NOMO-1 treated with dmso at 0.1 percent for 144 hours (cell line): Measurements from ENCODE around the gene MYO10.
"Not testable (repeated sequence)": the region's sequence is repeated elsewhere in the genome, so short reads cannot be mapped to it uniquely, and the experiment has no call there.

Source experiments
- DNase-seq: peaks from one replicate; lab custom pipeline; 2025; ENCODE audit not compliant: unreplicated experiment; lab: John Stamatoyannopoulos, UW

Gene MYO10

DNA sequence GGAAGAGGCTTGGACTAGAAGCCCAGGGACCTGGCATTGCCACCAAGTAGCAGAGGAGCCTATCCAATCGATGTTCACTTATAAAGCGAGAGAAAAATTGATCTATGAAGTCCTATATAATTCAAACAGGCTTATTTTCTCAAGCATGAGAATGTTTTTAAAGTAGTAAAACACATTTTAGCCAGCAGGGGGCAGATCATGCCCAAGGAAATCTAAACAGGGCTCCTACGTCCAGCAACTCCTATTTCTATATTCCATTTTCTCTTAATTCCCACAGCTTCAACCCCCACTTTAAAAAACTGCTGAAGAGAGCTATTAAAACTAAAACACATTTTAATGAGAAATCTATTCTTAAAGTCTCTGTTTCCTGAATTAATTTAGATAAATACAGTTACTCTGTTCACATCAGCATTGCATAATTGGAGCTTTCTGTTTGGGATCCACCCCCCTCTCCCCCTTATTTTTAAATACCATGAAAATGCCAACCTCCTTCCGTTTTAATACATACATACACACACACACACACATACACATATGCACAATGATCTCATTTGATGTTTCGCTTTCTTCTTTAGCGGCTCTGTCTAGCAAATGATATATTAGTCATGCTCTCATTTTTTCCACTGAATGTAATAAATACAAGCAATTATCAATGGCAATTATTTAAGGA is 144.9 kb downstream of the MYO10 start:
- DNase-seq = peak; percentile 60

GRCh38 chr5:16788957-16789356 is 147.1 kb downstream of the MYO10 start:
- DNase-seq = no peak

DNA sequence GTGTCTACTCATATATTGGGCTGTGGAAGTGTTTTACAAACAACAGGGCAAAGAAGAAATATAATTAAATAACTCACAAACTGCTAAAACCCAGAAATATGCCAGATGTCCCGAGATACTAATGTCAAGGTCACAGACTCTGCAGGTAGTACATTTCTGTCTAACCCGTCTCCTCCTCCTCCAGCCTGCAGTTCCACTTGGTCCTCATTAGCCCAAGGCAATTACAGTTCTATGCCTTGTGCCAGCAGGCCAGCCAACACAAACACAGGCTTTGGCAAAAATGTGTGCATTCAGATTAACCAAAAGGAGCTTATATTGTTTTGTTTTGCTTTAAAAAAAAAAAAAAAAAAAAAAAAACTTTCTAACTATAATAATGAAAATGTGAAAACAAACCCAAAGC is 148.8 kb downstream of the MYO10 start:
- no peak for DNase-seq

DNA sequence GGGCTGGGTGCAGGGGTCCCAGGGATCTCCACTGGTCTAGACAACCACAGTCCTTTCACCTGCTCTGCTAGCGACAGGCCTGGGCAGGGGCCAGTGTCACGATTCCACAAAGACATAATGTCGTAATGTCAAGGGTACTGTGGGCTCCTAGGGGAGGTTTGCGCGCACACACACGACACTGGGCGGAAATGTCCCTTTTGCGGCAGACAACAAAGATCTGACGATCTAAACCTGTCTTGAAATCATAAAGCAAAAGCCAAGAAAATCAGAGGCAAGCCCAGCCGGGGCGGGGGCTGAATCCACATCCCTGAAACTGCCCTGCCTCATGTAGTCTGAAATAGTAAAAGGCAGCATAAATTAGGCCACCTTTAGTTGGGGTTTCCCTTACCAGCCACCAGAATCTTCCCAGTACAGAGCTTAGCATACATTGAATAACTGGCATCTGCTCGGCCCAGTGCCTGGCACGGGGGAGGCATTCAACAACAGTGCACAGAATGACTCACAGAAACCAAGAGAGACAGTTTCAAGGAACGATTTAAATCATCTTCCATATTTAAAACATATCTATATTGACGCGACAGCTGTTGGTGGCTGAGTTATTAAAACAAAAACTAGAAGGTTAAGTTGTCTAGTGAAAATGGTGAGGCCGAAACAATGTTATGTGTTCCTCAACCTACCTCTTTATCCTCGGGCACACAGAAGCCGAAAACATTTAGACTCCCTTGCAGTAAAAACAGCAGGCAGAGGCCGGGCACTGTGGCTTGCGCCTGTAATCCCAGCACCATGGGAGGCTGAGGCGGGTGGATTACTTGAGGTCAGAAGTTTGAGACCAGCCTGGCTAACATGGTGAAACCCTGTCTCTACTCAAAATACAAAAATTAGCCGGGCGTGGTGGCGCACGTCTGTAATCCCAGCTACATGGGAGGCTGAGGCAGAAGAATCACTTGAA is 151.0 kb downstream of the MYO10 start:
- no peak for DNase-seq

GRCh38 chr5:16784088-16784487 is 152.0 kb downstream of the MYO10 start:
- no peak for DNase-seq

GRCh38 chr5:16781828-16782626 is 154.1 kb downstream of the MYO10 start:
- no peak for DNase-seq

DNA sequence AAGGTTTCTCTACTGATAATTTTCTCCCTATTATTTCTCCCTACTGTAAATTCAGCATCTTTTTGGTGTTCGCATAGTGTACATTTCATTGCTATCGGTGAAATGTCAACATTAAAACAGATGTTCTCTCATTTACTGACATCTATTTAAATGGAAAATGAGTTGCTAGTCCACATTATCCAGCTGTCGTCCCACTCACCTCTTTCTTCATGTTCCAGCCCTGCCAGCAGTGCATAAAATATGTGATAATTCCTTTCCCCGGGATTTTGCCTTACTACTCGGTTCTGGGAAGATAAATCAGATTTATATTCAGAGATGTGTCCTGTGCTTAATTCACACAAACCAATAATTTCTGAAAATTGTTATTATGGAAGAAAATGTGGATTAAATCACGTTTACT is 155.8 kb downstream of the MYO10 start:
- no peak for DNase-seq

DNA sequence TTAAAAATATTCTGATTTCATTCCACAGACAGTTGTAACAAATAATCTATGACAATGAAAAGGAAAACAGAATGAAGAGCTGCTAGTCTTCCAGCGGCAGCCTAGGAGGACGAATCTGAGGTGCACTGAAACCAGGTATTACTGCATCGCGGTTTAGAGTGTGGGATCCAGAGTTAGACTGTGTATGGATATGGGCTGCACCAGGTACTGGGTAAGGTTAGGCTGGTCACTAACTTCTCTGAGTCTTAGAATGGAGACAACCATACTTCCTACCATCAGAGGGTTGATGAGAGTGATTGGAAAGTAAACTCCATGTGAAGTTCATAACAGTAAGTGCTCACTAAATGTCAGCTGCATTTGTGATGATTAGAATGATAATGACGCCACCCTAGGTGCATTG is 158.7 kb downstream of the MYO10 start:
- DNase-seq = no peak

- no peak for DNase-seq
Measured at GRCh38 chr5:16776611-16777251, 159.4 kb downstream of the MYO10 start.

GRCh38 chr5:16774806-16775205 is 161.3 kb downstream of the MYO10 start:
- DNase-seq = no peak

- DNase-seq = no peak
Measured at GRCh38 chr5:16773991-16774390, 162.1 kb downstream of the MYO10 start.

DNA sequence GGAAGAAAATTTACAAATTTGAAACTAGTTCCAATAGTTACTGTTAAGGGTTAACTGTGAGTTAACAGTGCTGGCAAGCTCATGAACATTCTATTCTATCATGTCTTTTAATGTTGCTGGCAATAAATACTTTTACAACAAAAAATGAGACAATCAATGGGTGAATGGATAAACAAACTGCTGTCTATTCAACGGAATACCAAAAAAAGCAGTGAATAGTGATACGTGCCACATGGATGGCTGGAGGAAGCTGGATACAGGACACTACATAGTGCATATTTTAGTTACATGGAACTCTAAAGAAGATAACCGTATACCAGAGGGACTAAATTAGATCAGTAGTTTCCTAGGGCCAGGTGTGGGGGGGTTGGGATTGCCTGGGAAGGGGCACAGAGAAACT is 163.5 kb downstream of the MYO10 start:
- no peak for DNase-seq

- no peak for DNase-seq
Measured at GRCh38 chr5:16768184-16768583, 167.9 kb downstream of the MYO10 start.

GRCh38 chr5:16763211-16763610 is 172.9 kb downstream of the MYO10 start:
- DNase-seq = no peak

DNA sequence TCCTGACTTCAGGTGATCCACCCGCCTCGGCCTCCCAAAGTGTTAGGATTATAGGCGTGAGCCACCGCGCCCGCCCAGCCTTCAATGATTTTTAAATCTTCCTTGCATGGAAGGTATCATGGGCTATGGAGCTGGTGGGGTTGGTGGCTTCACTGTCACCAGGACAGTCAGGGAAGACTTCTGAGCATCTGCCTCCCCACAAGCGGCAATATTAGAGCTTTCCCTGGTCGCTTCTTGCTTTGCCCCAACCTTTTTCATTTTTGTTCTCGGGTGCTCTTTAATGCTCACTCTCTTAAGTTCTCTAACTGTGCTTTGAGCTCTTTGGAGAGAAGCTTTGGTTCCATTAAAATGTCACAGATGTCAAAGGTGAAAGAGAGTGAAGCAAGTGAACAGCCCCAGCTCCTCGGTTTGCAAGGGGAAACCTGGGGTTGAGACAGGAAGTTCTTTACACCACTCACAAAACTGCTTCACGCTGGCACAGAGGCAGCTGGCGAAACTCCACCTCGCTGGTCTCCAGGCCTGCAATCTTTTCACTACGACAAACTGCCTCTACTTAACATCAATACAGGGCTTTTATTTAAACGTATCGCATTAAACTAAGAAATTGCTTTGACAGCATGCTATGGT is 176.8 kb downstream of the MYO10 start:
- DNase-seq = no peak

DNA sequence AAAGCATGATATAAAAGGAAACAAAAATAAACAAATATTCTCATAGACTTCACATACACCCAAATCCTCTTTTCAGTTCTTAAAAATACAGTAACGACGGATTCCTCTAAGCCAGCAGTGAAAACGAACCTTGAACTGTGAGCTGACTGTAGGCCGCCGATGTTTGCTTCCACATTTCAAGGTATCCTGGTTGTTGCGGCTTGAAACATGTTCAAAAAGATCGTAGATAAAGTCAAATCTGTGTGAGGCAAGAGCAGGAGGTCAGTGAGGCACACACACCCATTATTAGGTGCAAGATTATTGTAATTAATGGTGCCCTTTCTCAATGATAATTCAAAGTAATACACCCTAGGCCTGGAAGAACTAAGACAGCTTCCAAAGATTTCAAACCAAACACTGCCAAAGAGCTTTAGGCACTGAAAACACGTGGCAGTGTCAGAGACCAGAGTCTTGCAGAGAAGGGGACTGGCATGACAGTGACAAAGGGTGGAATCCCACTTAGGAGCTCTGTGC is 178.0 kb downstream of the MYO10 start:
- DNase-seq = no peak

- not testable (repeated sequence) for DNase-seq
Measured at GRCh38 chr5:16757577-16757976, 178.5 kb downstream of the MYO10 start.

DNA sequence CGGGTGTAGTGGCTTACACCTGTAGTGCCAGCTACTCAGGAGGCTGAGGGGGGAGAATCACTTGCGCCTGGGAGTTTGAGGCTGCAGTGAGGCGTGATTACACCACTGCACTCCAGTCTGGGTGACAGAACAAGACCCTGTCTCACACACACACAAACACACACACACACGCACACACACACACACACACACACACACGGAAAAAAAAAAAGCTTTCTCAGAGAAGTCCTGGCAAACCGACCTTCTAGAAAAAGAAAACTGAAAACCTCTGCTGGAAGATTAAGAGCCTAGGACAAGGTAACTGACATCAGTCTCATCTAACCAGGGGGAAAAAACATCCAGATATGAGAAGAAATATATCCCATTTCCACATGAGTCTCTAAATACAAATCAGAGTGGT is 178.9 kb downstream of the MYO10 start:
- no peak for DNase-seq

- no peak for DNase-seq
Measured at GRCh38 chr5:16756692-16757091, 179.4 kb downstream of the MYO10 start.

- DNase-seq = no peak
Measured at GRCh38 chr5:16755641-16756040, 180.4 kb downstream of the MYO10 start.
